Adrenal gland (tissue), 12 donors: ENCODE data around the gene TOX2. TPM values are rescaled to one million over a fixed set of nuclear protein-coding genes. Genes with fewer than 3 reads are reported as not detected.

ENCODE experiments used
- DNase-seq, 7 donors: peaks; one replicate each; pipeline ENCODE4 v3.0.0-alpha.2; 2019 to 2020
- H3K27ac ChIP-seq, 5 donors: fragments of 200-600 bp; sonication (generic) in 4 of 5; 1 replicate in 3 of 5; 2 replicates in 2 of 5; pipeline versions ENCODE4 v1.5.1 to v1.8.0; 2016 to 2020; ENCODE audit warnings: mild to moderate bottlenecking in 1 of 5
- H3K27me3 ChIP-seq: fragments of 200-600 bp; 2 replicates; pipeline ENCODE4 v1.8.0; 2021
- H3K36me3 ChIP-seq, 2 donors: fragments of 200-600 bp; replicated peaks in 1 of 2; 1 replicate in 1 of 2; 2 replicates in 1 of 2; pipeline versions ENCODE4 v1.5.1 to v1.8.0; 2018 to 2022
- H3K4me1 ChIP-seq, 2 donors: fragments of 200-600 bp; replicated peaks in 1 of 2; 1 replicate in 1 of 2; 2 replicates in 1 of 2; pipeline versions ENCODE4 v1.5.1 to v1.8.0; 2018 to 2021
- H3K4me3 ChIP-seq, 4 donors: fragments of 200-600 bp; sonication (generic) in 3 of 4; one replicate each; pipeline ENCODE4 v1.5.1; 2016 to 2018
- H3K9me3 ChIP-seq, 3 donors: fragments of 200-600 bp; sonication (generic) in 1 of 3; replicated peaks in 1 of 3; 1 replicate in 2 of 3; 2 replicates in 1 of 3; pipeline versions ENCODE4 v1.5.1 to v1.8.0; 2016 to 2021
- CTCF ChIP-seq, 6 experiments: fragments of 450-650 bp in 4 of 6; fragments of 200-600 bp in 2 of 6; sonication (generic) in 1 of 6; IDR thresholded peaks; 1 replicate in 5 of 6; 2 replicates in 1 of 6; pipeline versions ENCODE4 v1.5.1 to v1.8.0; 2016 to 2021; ENCODE audit warnings: antibody characterized with exemption in 6 of 6, mild to moderate bottlenecking in 2 of 6, moderate library complexity in 1 of 6
- POLR2A ChIP-seq, 2 donors: fragments of 450-650 bp; IDR thresholded peaks; one replicate each; pipeline ENCODE4 v1.6.1; 2017; ENCODE audit warnings: antibody characterized with exemption in 2 of 2, mild to moderate bottlenecking in 2 of 2, moderate library complexity in 1 of 2
- WGBS, 4 donors: extraction: QIAGEN DNeasy Blood & Tissue Kit in 2 of 4; methylation state at CpG; one replicate each; pipeline versions ENCODE4 v1.1.5 to v1.1.7; 2013 to 2017; 5-methylcytosine and 5-hydroxymethylcytosine counted together
- intact Hi-C, 2 donors: fragments of 100-400 bp; cut with DNase I; formaldehyde crosslinking; loops; one replicate each; pipeline versions ENCODE4 v1.14.1 to v1.15.0; 2022 to 2023
- polyA plus RNA-seq, 3 donors: library from polyadenylated mRNA; stranded (reverse); fragments of 200-250 nt in 2 of 3; fragments of 350-450 nt in 1 of 3; fragmentation: Illumina TruSeq in 1 of 3; extraction: RNeasy Lipid Tissue Mini Kit (QIAGEN cat#74804) in 1 of 3; gene quantifications; one replicate each; pipeline ENCODE4 v1.2.3, GENCODE V29; 2013 to 2014
- total RNA-seq, 9 donors: library from RNA; depleted of rRNA in 4 of 9; stranded (reverse); fragments of >200 nt in 4 of 9; fragments of 120-200 nt in 1 of 9; fragmentation: NEBNext Ultra II Directional in 1 of 9; extraction: Animal tissue kit (Norgen Biotek cat#: 25700) in 1 of 9; gene quantifications; one replicate each; pipeline versions ENCODE4 v1.1.0 to v1.2.4, GENCODE V29; 2013 to 2023
- donor health status: healthy with polysubstance abuse.
- donor health status: Bipolar disorder and iron deficiency.
- donor health status: DM: yes; HTN: yes; CAD: no.
- donor health status: DM: no; HTN: no; CAD: no.
- donor health status: DM: no; HTN: no; CAD: no.
- donor health status: DM: yes; HTN: yes; CAD: no.

TOX2 gene
- total and polyA plus RNA-seq, 12 donors = 0.33 to 7.6 (median 2.8) TPM

DNA sequence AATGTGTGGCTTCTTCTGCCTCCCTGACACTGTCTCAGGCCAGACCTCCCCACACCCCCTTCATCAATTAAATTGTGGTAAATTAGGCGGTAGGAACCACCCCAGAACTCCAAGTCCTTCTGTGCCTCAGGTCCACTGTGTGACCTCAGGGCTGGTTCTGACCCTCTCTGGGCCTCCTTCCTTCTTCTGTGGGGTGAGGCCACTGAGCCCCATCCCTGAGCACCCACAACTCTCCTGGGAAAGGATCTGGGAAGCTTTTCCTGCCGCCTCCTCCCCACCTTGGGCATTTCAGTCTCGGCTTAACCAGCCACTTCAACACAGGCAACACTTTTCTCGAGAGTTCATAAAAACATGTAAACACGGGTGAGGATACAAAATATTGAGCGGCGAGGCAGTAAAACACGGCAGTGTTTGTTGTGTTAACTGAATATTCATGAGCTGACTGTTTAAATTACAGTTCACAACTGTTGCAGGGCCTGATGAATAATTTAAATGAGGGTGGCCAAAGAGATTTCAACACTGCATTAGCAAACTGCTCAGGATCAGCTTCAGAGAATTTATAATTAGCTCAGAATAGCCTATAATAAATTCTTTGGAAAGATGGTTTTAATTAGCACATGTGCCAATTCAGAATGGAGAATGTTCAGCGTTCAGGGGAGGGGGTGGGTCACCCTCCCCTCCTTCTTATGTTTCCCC lies 112.1 kb downstream of the TOX2 start:
- intact Hi-C loops = no loop called here
- Histone ChIP-seq H3K27me3 (no peaks in the 10 kb centered on the region), H3K4me1 (no peaks in the 10 kb centered on the region), H3K4me3 (no peak overlapping the region), H3K9me3 (no peaks in the 10 kb centered on the region), H3K27ac (no peak overlapping the region), H3K36me3 (no peaks in the 10 kb centered on the region)
- peak in 1 of 7 donors; percentile 35 for DNase-seq
- 72 to 82% (median 78%) methylated on average over 9 of the region's 9 CpGs for WGBS, 4 donors
- no peak for TF ChIP-seq POLR2A (IDR thresholded peaks at IDR 0.05)
- TF ChIP-seq CTCF (IDR thresholded peaks at IDR 0.05) = no peak

GRCh38 chr20:44027343-44028002 lies 112.8 kb downstream of the TOX2 start:
- Histone ChIP-seq H3K27me3 (no peaks in the 10 kb centered on the region), H3K4me1 (no peaks in the 10 kb centered on the region), H3K4me3 (no peak overlapping the region), H3K9me3 (no peaks in the 10 kb centered on the region), H3K36me3 (no peaks in the 10 kb centered on the region), H3K27ac (no peak overlapping the region)
- TF ChIP-seq POLR2A (IDR thresholded peaks at IDR 0.05) (no peak), CTCF (IDR thresholded peaks at IDR 0.05) (no peak)
- intact Hi-C loops = no loop called here
- WGBS, 4 donors = 84 to 90% (median 86%) methylated on average over 11 of the region's 11 CpGs
- DNase-seq = peak in 1 of 7 donors; percentile 35

DNA sequence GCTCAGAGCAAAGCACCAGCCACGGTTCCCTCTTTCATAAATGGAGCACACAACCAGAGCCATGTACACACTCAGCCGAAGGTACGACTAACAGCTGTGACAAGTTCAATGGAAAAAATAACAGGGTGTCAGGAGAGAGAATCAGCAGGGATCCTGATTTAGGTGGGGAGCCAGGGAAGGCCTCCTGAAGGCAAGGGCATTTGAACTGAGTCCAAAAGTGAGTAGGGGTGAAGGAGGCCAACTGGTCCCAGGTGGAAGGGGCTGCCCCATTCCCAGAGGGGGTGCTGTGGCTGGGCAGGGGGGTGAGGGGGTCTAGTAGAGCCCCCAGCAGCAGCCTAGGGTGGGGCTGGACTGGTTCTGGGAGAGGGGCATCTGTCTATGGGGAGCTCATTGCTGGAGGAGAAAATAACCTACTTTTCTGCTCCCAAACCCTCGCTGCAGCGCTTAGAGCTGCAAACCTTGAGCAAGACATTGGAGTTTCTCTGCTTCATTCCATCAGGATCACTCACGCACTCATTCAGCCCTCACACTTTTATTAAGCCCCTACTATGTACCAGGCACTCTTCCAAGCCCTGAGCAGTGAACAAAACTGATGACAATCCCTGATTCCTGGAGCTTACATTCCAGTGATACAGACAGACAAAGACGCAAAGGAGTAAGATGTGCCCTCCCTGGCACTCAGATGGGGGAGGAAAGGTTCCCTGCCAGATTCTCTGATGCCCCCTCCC lies 113.5 kb downstream of the TOX2 start:
- intact Hi-C loops = no loop called here

More for the DNA sequence above, 113.5 kb downstream of the TOX2 start:
- H3K27me3 ChIP-seq = no peaks in the 10 kb centered on the region
- H3K36me3 ChIP-seq = no peaks in the 10 kb centered on the region
- no peak overlapping the region for H3K4me3 ChIP-seq
- H3K4me1 ChIP-seq = no peaks in the 10 kb centered on the region
- no peak overlapping the region for H3K27ac ChIP-seq
- no peak for DNase-seq
- 79 to 92% (median 86%) methylated on average over 7 of the region's 7 CpGs for WGBS, 4 donors
- H3K9me3 ChIP-seq = no peaks in the 10 kb centered on the region
- TF ChIP-seq CTCF (IDR thresholded peaks at IDR 0.05) = no peak
- TF ChIP-seq POLR2A (IDR thresholded peaks at IDR 0.05) = no peak
